WTC11 (cell line): ENCODE results near the gene DAPK3. TPM values are rescaled to one million over a fixed set of nuclear protein-coding genes. Genes with fewer than 3 reads are reported as not detected.

ENCODE experiments used
- ATAC-seq: fragments of 200-7000 bp; cut with Tn5 transposase; 2 replicates; pipeline ENCODE4 v1.10.0; 2021; ENCODE audit warnings: mild to moderate bottlenecking, moderate library complexity
- CTCF ChIA-PET: fragments of 300-600 bp; sonication (Branson Sonifier 250); formaldehyde crosslinking; loops from one replicate; lab custom pipeline; 2021; ENCODE audit warnings: antibody characterized with exemption; lab: Charles Lee
- POLR2A ChIA-PET: fragments of 350-600 bp; sonication (Branson Sonifier 250); formaldehyde crosslinking; loops from one replicate; lab custom pipeline; 2021; ENCODE audit warnings: antibody characterized with exemption; lab: Charles Lee
- DNase-seq: peaks from one replicate; pipeline ENCODE4 v3.0.0; 2021; ENCODE audit warnings: low spot score
- H3K27ac Mint-ChIP-seq: 2 replicates; pipeline ENCODE4 v1.8.0; 2021; ENCODE audit warnings: mixed read lengths
- H3K27me3 Mint-ChIP-seq: 2 replicates; pipeline ENCODE4 v1.8.0; 2021; ENCODE audit warnings: low read depth, mild to moderate bottlenecking, moderate library complexity, mixed read lengths
- H3K36me3 Mint-ChIP-seq: 2 replicates; pipeline ENCODE4 v1.8.0; 2021; ENCODE audit warnings: mixed read lengths
- H3K4me1 Mint-ChIP-seq: 2 replicates; pipeline ENCODE4 v1.8.0; 2022; ENCODE audit warnings: mixed read lengths
- H3K4me3 Mint-ChIP-seq: 2 replicates; pipeline ENCODE4 v1.8.0; 2021; ENCODE audit warnings: mild to moderate bottlenecking, moderate library complexity, mixed read lengths
- H3K9me3 Mint-ChIP-seq: 2 replicates; pipeline ENCODE4 v1.8.0; 2021; ENCODE audit warnings: mixed read lengths
- ATF3 ChIP-seq: sonication (generic); formaldehyde crosslinking; conservative IDR thresholded peaks from 2 replicates; pipeline ENCODE4 v1.8.1; 2022; ENCODE audit warnings: mild to moderate bottlenecking, missing genetic modification reagents
- CTCF ChIP-seq: fragments of 200-600 bp; IDR thresholded peaks from 2 replicates; pipeline ENCODE4 v1.8.0; 2022; ENCODE audit warnings: antibody characterized with exemption
- ESRRA ChIP-seq: sonication (generic); formaldehyde crosslinking; IDR thresholded peaks from 2 replicates; pipeline ENCODE4 v1.8.1; 2022; ENCODE audit warnings: mild to moderate bottlenecking, missing genetic modification reagents, borderline replicate concordance
- FOXJ3 ChIP-seq: sonication (generic); formaldehyde crosslinking; IDR thresholded peaks from 2 replicates; pipeline ENCODE4 v1.9.0; 2021; ENCODE audit warnings: missing genetic modification reagents, mild to moderate bottlenecking, borderline replicate concordance
- FOXP1 ChIP-seq: sonication (generic); formaldehyde crosslinking; IDR thresholded peaks from 2 replicates; pipeline ENCODE4 v1.8.0; 2022; ENCODE audit warnings: missing genetic modification reagents, mild to moderate bottlenecking, moderate library complexity, borderline replicate concordance
- GABPB1 ChIP-seq: sonication (generic); formaldehyde crosslinking; IDR thresholded peaks from 2 replicates; pipeline ENCODE4 v1.8.1; 2023; ENCODE audit warnings: mild to moderate bottlenecking, missing genetic modification reagents
- GRHL2 ChIP-seq: fragments of 250-450 bp; sonication (Bioruptor Pico); IDR thresholded peaks from 2 replicates; pipeline ENCODE4 v1.8.0; 2022; ENCODE audit warnings: mild to moderate bottlenecking, moderate library complexity; ENCODE audit not compliant: insufficient replicate concordance, severe bottlenecking
- IRF1 ChIP-seq: sonication (generic); formaldehyde crosslinking; IDR thresholded peaks from 2 replicates; pipeline ENCODE4 v1.8.0; 2023; ENCODE audit warnings: missing genetic modification reagents
- JUN ChIP-seq: sonication (generic); formaldehyde crosslinking; IDR thresholded peaks from 2 replicates; pipeline ENCODE4 v1.8.0; 2023; ENCODE audit warnings: mild to moderate bottlenecking, missing genetic modification reagents
- MXD4 ChIP-seq: fragments of 250-450 bp; sonication (Bioruptor Pico); IDR thresholded peaks from 2 replicates; pipeline ENCODE4 v1.8.0; 2021; ENCODE audit warnings: mild to moderate bottlenecking, moderate library complexity, borderline replicate concordance
- MYBL2 ChIP-seq: sonication (generic); formaldehyde crosslinking; IDR thresholded peaks from 2 replicates; pipeline ENCODE4 v1.8.1; 2023; ENCODE audit warnings: mild to moderate bottlenecking, moderate library complexity, missing genetic modification reagents
- NFYB ChIP-seq: sonication (generic); formaldehyde crosslinking; conservative IDR thresholded peaks from 2 replicates; pipeline ENCODE4 v1.8.0; 2022; ENCODE audit warnings: low read depth, missing genetic modification reagents
- NR2C2 ChIP-seq: sonication (generic); formaldehyde crosslinking; IDR thresholded peaks from 2 replicates; pipeline ENCODE4 v1.8.0; 2022; ENCODE audit warnings: mild to moderate bottlenecking, missing genetic modification reagents
- PRRX2 ChIP-seq: fragments of 250-450 bp; sonication (Bioruptor Pico); IDR thresholded peaks from 2 replicates; pipeline ENCODE4 v1.8.0; 2021; ENCODE audit warnings: mild to moderate bottlenecking
- RORB ChIP-seq: fragments of 250-450 bp; sonication (Bioruptor Pico); IDR thresholded peaks from 2 replicates; pipeline ENCODE4 v1.9.0; 2021; ENCODE audit warnings: mild to moderate bottlenecking
- SOX15 ChIP-seq: fragments of 250-450 bp; sonication (Bioruptor Pico); IDR thresholded peaks from 2 replicates; pipeline ENCODE4 v1.9.0; 2021; ENCODE audit warnings: mild to moderate bottlenecking
- TEAD1 ChIP-seq: sonication (generic); formaldehyde crosslinking; IDR thresholded peaks from 2 replicates; pipeline ENCODE4 v1.8.0; 2022; ENCODE audit warnings: mild to moderate bottlenecking, missing genetic modification reagents
- TP53 ChIP-seq: sonication (generic); formaldehyde crosslinking; IDR thresholded peaks from 2 replicates; pipeline ENCODE4 v1.8.1; 2023; ENCODE audit warnings: mild to moderate bottlenecking, missing genetic modification reagents
- ZNF138 ChIP-seq: sonication (generic); formaldehyde crosslinking; conservative IDR thresholded peaks from 2 replicates; pipeline ENCODE4 v1.8.1; 2022; ENCODE audit warnings: mild to moderate bottlenecking, moderate library complexity, missing genetic modification reagents
- ZNF263 ChIP-seq: sonication (generic); formaldehyde crosslinking; IDR thresholded peaks from 2 replicates; pipeline ENCODE4 v1.8.1; 2022; ENCODE audit warnings: low read depth, mild to moderate bottlenecking, moderate library complexity, missing genetic modification reagents
- total RNA-seq: library from RNA; stranded (reverse); gene quantifications from 3 replicates; pipeline ENCODE4 v1.2.3, GENCODE V29; 2021
- TF ChIP-seq, protein P1 (sequence below): sonication (generic); formaldehyde crosslinking; conservative IDR thresholded peaks from 2 replicates; pipeline ENCODE4 v1.8.1; 2023; ENCODE audit warnings: mild to moderate bottlenecking, low read depth, missing genetic modification reagents, moderate library complexity
- TF ChIP-seq, protein P2 (sequence below): sonication (generic); formaldehyde crosslinking; IDR thresholded peaks from 2 replicates; pipeline ENCODE4 v1.8.1; 2022; ENCODE audit warnings: low read depth, missing genetic modification reagents, borderline replicate concordance
- TF ChIP-seq, protein P3 (sequence below): sonication (generic); formaldehyde crosslinking; IDR thresholded peaks from 2 replicates; pipeline ENCODE4 v1.8.1; 2023; ENCODE audit warnings: mild to moderate bottlenecking, missing genetic modification reagents, borderline replicate concordance

The DAPK3 gene
- total RNA-seq, 1 experiment from 2014 or later: 73.5 TPM

GRCh38 chr19:4007836-4008539 is 37.1 kb upstream of the DAPK3 start:
- Mint-ChIP-seq H3K4me3 (peak overlapping the region; percentile 88), H3K27ac (no peak overlapping the region; the same call in 1 of the 2 replicates), H3K4me1 (peaks cover 14% of the 10 kb centered on the region), H3K9me3 (no peaks in the 10 kb centered on the region), H3K36me3 (peaks cover 3% of the 10 kb centered on the region; the same call in 1 of the 2 replicates), H3K27me3 (no peaks in the 10 kb centered on the region)
- no peak for TF ChIP-seq GABPB1 (CRISPR knock-in tag)
- TF ChIP-seq ZNF263 (CRISPR knock-in tag): no peak
- TF ChIP-seq ZNF138 (CRISPR knock-in tag): no peak
- TF ChIP-seq NFYB (CRISPR knock-in tag): no peak
- TF ChIP-seq MYBL2 (CRISPR knock-in tag): no peak
- no peak for TF ChIP-seq MXD4 (CRISPR knock-in tag)
- TF ChIP-seq TP53: no peak
- TF ChIP-seq JUN (CRISPR knock-in tag): no peak
- TF ChIP-seq PRRX2 (CRISPR knock-in tag): no peak
- TF ChIP-seq TEAD1 (CRISPR knock-in tag): no peak; the same call in 1 of the 2 replicates
- TF ChIP-seq SOX15 (CRISPR knock-in tag): no peak
- no peak for TF ChIP-seq ATF3
- no peak for TF ChIP-seq ESRRA
- TF ChIP-seq, protein P1, sequence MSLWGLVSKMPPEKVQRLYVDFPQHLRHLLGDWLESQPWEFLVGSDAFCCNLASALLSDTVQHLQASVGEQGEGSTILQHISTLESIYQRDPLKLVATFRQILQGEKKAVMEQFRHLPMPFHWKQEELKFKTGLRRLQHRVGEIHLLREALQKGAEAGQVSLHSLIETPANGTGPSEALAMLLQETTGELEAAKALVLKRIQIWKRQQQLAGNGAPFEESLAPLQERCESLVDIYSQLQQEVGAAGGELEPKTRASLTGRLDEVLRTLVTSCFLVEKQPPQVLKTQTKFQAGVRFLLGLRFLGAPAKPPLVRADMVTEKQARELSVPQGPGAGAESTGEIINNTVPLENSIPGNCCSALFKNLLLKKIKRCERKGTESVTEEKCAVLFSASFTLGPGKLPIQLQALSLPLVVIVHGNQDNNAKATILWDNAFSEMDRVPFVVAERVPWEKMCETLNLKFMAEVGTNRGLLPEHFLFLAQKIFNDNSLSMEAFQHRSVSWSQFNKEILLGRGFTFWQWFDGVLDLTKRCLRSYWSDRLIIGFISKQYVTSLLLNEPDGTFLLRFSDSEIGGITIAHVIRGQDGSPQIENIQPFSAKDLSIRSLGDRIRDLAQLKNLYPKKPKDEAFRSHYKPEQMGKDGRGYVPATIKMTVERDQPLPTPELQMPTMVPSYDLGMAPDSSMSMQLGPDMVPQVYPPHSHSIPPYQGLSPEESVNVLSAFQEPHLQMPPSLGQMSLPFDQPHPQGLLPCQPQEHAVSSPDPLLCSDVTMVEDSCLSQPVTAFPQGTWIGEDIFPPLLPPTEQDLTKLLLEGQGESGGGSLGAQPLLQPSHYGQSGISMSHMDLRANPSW: no peak
- TF ChIP-seq NR2C2: no peak
- peak; percentile 12 for ATAC-seq
- ChIA-PET POLR2A (interaction anchor here (0.6 to 2.8 kb wide), 5 partner anchors 20 to 160 kb away, joined by 3 to 12 read pairs (median 4); partner anchors contain the start of genes EEF2 and NMRK2), CTCF (interaction anchor here (0.6 to 5.6 kb wide), 8 partner anchors 11 to 155 kb away, joined by 3 to 36 read pairs (median 4); no protein-coding TSS in a partner anchor)
- DNase-seq: peak; percentile 40

DNA sequence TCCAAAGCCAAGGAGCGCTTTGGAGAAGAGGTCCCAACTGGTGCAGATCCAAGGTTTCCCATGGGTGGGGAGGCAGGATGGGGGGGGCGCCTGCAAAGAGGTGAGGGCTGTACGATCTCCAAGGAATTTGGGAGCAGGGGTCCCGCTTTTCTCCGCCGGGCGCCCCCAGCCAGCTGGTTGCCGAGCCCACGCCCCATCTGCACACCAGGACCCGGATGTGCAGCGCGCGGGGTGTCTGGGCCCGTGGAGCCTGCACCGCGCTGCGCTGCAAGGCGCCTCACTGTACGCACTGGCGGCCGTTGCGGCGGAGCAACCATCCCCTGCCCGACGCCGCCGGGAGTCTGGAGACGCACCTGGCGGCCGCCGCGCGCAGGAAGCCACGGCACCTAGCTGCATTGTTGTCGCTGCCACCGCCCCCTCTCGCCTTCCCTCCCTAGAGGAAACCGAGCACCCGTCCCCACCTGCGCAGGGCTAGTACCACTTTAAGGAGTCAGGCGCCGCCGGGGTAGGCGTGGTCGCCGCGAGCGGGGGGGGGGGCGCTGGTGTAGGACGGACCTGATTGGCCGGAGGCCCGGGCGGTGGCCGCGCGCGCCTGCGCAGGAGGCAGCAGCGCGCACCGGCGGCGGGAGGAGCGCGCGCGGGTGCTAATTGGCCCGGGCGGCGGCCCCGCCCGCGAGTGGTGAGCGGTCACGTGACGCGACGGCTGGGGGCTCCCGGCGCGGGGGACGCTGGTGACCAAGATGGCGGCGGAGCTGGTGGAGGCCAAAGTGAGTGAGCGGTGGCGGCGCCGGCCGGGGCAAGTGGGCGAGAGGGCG is 36.3 kb upstream of the DAPK3 start, which contains the start of gene PIAS4:
TSS of gene PIAS4 (plus strand) at position 716 of the 815 bp plus-strand sequence. CDS start at position 741, 25 bp downstream.
- ChIA-PET POLR2A (interaction anchor here (0.6 to 2.8 kb wide), 9 partner anchors 20 to 185 kb away, joined by 3 to 12 read pairs (median 3); partner anchors contain the start of genes EEF2 and NMRK2), CTCF (interaction anchor here (0.6 to 5.6 kb wide), 12 partner anchors 10 to 290 kb away, joined by 3 to 36 read pairs (median 4); partner anchors contain the start of gene NMRK2)
- peak within 1 kb of the TSS; percentile 88 for H3K4me3 Mint-ChIP-seq
- ATAC-seq: peak; percentile 94
- no peaks in the 10 kb centered on the region for H3K9me3 Mint-ChIP-seq
- peaks cover 14% of the 10 kb centered on the region for H3K4me1 Mint-ChIP-seq
- H3K27me3 Mint-ChIP-seq: no peaks in the 10 kb centered on the region
- peak; percentile 95 for DNase-seq
- H3K36me3 Mint-ChIP-seq: no peaks in the 10 kb centered on the region
- H3K27ac Mint-ChIP-seq: peak within 1 kb of the TSS; percentile 87; the same call in 1 of the 2 replicates
- peak; percentile 92 for TF ChIP-seq FOXP1 (CRISPR knock-in tag)
- TF ChIP-seq FOXJ3 (CRISPR knock-in tag): no peak
- no peak for TF ChIP-seq GRHL2 (CRISPR knock-in tag)
- TF ChIP-seq RORB (CRISPR knock-in tag): no peak
- TF ChIP-seq, protein P2, sequence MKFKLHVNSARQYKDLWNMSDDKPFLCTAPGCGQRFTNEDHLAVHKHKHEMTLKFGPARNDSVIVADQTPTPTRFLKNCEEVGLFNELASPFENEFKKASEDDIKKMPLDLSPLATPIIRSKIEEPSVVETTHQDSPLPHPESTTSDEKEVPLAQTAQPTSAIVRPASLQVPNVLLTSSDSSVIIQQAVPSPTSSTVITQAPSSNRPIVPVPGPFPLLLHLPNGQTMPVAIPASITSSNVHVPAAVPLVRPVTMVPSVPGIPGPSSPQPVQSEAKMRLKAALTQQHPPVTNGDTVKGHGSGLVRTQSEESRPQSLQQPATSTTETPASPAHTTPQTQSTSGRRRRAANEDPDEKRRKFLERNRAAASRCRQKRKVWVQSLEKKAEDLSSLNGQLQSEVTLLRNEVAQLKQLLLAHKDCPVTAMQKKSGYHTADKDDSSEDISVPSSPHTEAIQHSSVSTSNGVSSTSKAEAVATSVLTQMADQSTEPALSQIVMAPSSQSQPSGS (CRISPR knock-in tag): no peak
- TF ChIP-seq, protein P3, sequence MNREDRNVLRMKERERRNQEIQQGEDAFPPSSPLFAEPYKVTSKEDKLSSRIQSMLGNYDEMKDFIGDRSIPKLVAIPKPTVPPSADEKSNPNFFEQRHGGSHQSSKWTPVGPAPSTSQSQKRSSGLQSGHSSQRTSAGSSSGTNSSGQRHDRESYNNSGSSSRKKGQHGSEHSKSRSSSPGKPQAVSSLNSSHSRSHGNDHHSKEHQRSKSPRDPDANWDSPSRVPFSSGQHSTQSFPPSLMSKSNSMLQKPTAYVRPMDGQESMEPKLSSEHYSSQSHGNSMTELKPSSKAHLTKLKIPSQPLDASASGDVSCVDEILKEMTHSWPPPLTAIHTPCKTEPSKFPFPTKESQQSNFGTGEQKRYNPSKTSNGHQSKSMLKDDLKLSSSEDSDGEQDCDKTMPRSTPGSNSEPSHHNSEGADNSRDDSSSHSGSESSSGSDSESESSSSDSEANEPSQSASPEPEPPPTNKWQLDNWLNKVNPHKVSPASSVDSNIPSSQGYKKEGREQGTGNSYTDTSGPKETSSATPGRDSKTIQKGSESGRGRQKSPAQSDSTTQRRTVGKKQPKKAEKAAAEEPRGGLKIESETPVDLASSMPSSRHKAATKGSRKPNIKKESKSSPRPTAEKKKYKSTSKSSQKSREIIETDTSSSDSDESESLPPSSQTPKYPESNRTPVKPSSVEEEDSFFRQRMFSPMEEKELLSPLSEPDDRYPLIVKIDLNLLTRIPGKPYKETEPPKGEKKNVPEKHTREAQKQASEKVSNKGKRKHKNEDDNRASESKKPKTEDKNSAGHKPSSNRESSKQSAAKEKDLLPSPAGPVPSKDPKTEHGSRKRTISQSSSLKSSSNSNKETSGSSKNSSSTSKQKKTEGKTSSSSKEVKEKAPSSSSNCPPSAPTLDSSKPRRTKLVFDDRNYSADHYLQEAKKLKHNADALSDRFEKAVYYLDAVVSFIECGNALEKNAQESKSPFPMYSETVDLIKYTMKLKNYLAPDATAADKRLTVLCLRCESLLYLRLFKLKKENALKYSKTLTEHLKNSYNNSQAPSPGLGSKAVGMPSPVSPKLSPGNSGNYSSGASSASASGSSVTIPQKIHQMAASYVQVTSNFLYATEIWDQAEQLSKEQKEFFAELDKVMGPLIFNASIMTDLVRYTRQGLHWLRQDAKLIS (CRISPR knock-in tag): no peak
- no peak for TF ChIP-seq CTCF
- no peak for TF ChIP-seq IRF1
